C4-2B (cell line): Measurements from ENCODE around the gene PTPN23.
"Not testable (repeated sequence)": the region's sequence is repeated elsewhere in the genome, so short reads cannot be mapped to it uniquely, and the experiment has no call there.

Experiments used
- H3K27ac ChIP-seq: fragments of 450-650 bp; 2 replicates; pipeline ENCODE4 v1.5.1; 2017
- CTCF ChIP-seq: fragments of 450-650 bp; conservative IDR thresholded peaks from 2 replicates; pipeline ENCODE4 v1.5.1; 2017; ENCODE audit warnings: mild to moderate bottlenecking
- ZFX ChIP-seq: fragments of 450-650 bp; IDR thresholded peaks from 2 replicates; pipeline ENCODE4 v1.6.1; 2017

Gene PTPN23

GRCh38 chr3:47343471-47343971 lies 37.3 kb upstream of the PTPN23 start:
- TF ChIP-seq CTCF = no peak
- no peak for TF ChIP-seq ZFX
- H3K27ac ChIP-seq = no peak overlapping the region

- TF ChIP-seq ZFX = no peak
- no peak for TF ChIP-seq CTCF
- H3K27ac ChIP-seq = no peak overlapping the region
Measured at GRCh38 chr3:47344971-47345370, 35.9 kb upstream of the PTPN23 start.

GRCh38 chr3:47347217-47347801 lies 33.5 kb upstream of the PTPN23 start:
- H3K27ac ChIP-seq = no peak overlapping the region
- TF ChIP-seq CTCF (no peak), ZFX (no peak)

- no peak overlapping the region for H3K27ac ChIP-seq
- TF ChIP-seq CTCF (no peak), ZFX (no peak)
Measured at GRCh38 chr3:47348411-47349154, 32.2 kb upstream of the PTPN23 start.

GRCh38 chr3:47355010-47355409 lies 25.8 kb upstream of the PTPN23 start:
- TF ChIP-seq ZFX (no peak), CTCF (no peak)
- H3K27ac ChIP-seq = no peak overlapping the region

GRCh38 chr3:47356201-47356600 lies 24.6 kb upstream of the PTPN23 start:
- H3K27ac ChIP-seq = no peak overlapping the region
- TF ChIP-seq ZFX (no peak), CTCF (no peak)

GRCh38 chr3:47359323-47359722 lies 21.5 kb upstream of the PTPN23 start:
- TF ChIP-seq CTCF (no peak), ZFX (no peak)
- no peak overlapping the region for H3K27ac ChIP-seq

GRCh38 chr3:47360110-47360517 lies 20.7 kb upstream of the PTPN23 start:
- not testable (repeated sequence) for H3K27ac ChIP-seq
